ENCODE results near the gene ZNF396. TPM values are rescaled to one million over a fixed set of nuclear protein-coding genes. Genes with fewer than 3 reads are reported as not detected.

ZNF396 gene
- total and polyA plus RNA-seq, 9 of the 15 experiments (the other 6 are each of a cell fraction or from before 2014, with no cell fraction given), result 0.73 to 2.3 (median 1.9) TPM

- 0 out of 4 replicates have a peak, but pooled peaks of 1 of the 2 experiments have one; percentile 8 for TF ChIP-seq NONO (IDR thresholded peaks at IDR 0.05; ENCODE audit: low read depth in 2 of 2, low read length in 1 of 2)
- TF ChIP-seq PHTF2 (CRISPR knock-in tag; IDR thresholded peaks at IDR 0.05), result peak; percentile 71; the same call in 1 of the 2 replicates
- TF ChIP-seq BRD9 (IDR thresholded peaks at IDR 0.05; ENCODE audit: low read depth, partially characterized antibody), result no peak
- TF ChIP-seq HDGF (IDR thresholded peaks at IDR 0.05), result no peak
- TF ChIP-seq MED1 (CRISPR knock-in tag; IDR thresholded peaks at IDR 0.05; ENCODE audit: borderline replicate concordance), result no peak
- peak; percentile 94 for TF ChIP-seq ETS1 (conservative IDR thresholded peaks at IDR 0.05; ENCODE audit: control insufficient read depth, low read depth, low read length)
- TF ChIP-seq ZNF445 (CRISPR knock-in tag; IDR thresholded peaks at IDR 0.05; ENCODE audit: low read depth), result no peak
- no peak for TF ChIP-seq ZNF354B (CRISPR knock-in tag; IDR thresholded peaks at IDR 0.05)
- TF ChIP-seq MYNN (IDR thresholded peaks at IDR 0.05), result no peak
- no peak for TF ChIP-seq MYNN (CRISPR knock-in tag; IDR thresholded peaks at IDR 0.05)
- TF ChIP-seq GTF3C2 (IDR thresholded peaks at IDR 0.05; ENCODE audit: borderline replicate concordance, extremely low read depth, insufficient read length), result no peak
- no peak for TF ChIP-seq ZNF785 (CRISPR knock-in tag; IDR thresholded peaks at IDR 0.05)
- TF ChIP-seq KHSRP (IDR thresholded peaks at IDR 0.05), result no peak
- TF ChIP-seq PYGO2 (tag; IDR thresholded peaks at IDR 0.05), result no peak
- peak; percentile 58; the same call in 1 of the 2 replicates for TF ChIP-seq ZNF311 (CRISPR knock-in tag; IDR thresholded peaks at IDR 0.05)
- TF ChIP-seq SRSF3 (IDR thresholded peaks at IDR 0.05; ENCODE audit: insufficient read depth, low read length), result no peak
- TF ChIP-seq CEBPG (CRISPR knock-in tag; IDR thresholded peaks at IDR 0.05), result no peak; the same call in 1 of the 2 replicates
- peak; percentile 43 to 54; a peak in 3 of 4 replicates for TF ChIP-seq CEBPG (tag; conservative IDR thresholded peaks at IDR 0.05 in 1 of 2, IDR thresholded peaks at IDR 0.05 in 1 of 2)
- TF ChIP-seq MLLT1 (IDR thresholded peaks at IDR 0.05), result peak in 1 of 2 experiments; percentile 56; a peak in 1 of 4 replicates
- no peak for TF ChIP-seq ZNF121 (CRISPR knock-in tag; conservative IDR thresholded peaks at IDR 0.05)
- TF ChIP-seq HES1 (IDR thresholded peaks at IDR 0.05; ENCODE audit: low read depth), result no peak
- TF ChIP-seq RBM15 (IDR thresholded peaks at IDR 0.05; ENCODE audit: insufficient read depth, low read length), result no peak
Measured at GRCh38 chr18:35343936-35344735, 33.0 kb downstream of the ZNF396 start, which contains the start of gene ZNF24 (continued).

All from K562 (cell line).